AG04450 (cell line): ENCODE data around the gene GPC6. TPM values are rescaled to one million over a fixed set of nuclear protein-coding genes. Genes with fewer than 3 reads are reported as not detected.

ENCODE experiments used
- CTCF ChIA-PET: fragments of 300-600, 350-600 bp; formaldehyde crosslinking; extraction: SDS; loops from one replicate; lab custom pipeline; 2022; ENCODE audit warnings: antibody characterized with exemption, inconsistent platforms; lab: Charles Lee
- POLR2A ChIA-PET: fragments of 350-600 bp; formaldehyde crosslinking; extraction: SDS; loops from one replicate; lab custom pipeline; 2021; ENCODE audit warnings: antibody characterized with exemption, inconsistent platforms; lab: Yijun Ruan, JAX
- DNase-seq: peaks from one replicate; pipeline ENCODE4 v3.0.0-alpha.2; 2011; ENCODE audit warnings: low read depth, low spot score
- H3K27ac ChIP-seq: one replicate; pipeline ENCODE4 v1.5.1; 2012; ENCODE audit warnings: low read depth, low read length, control low read depth
- H3K27me3 ChIP-seq: one replicate; pipeline ENCODE4 v1.6.0; 2012; ENCODE audit warnings: low read length; ENCODE audit not compliant: control insufficient read depth, insufficient read depth
- H3K4me3 ChIP-seq: 2 replicates; pipeline ENCODE4 v1.5.1; 2011; ENCODE audit warnings: mild to moderate bottlenecking, low read depth, low read length, control low read depth
- H3K9me3 ChIP-seq: 2 replicates; pipeline ENCODE4 v1.5.1; 2012; ENCODE audit warnings: low read length; ENCODE audit not compliant: control insufficient read depth, insufficient read depth
- polyA plus RNA-seq: library from polyadenylated mRNA; depleted of rRNA; stranded (reverse); fragments of >200 nt; gene quantifications from 2 replicates; pipeline ENCODE4 v1.2.3, GENCODE V29; 2011
- TF ChIP-seq, protein P1 (sequence below): IDR thresholded peaks from 2 replicates; pipeline ENCODE4 v1.5.1; 2011; ENCODE audit warnings: low read depth, low read length, control low read depth, inconsistent platforms

The GPC6 gene
- polyA plus RNA-seq, 1 experiment = 40.4 TPM

DNA sequence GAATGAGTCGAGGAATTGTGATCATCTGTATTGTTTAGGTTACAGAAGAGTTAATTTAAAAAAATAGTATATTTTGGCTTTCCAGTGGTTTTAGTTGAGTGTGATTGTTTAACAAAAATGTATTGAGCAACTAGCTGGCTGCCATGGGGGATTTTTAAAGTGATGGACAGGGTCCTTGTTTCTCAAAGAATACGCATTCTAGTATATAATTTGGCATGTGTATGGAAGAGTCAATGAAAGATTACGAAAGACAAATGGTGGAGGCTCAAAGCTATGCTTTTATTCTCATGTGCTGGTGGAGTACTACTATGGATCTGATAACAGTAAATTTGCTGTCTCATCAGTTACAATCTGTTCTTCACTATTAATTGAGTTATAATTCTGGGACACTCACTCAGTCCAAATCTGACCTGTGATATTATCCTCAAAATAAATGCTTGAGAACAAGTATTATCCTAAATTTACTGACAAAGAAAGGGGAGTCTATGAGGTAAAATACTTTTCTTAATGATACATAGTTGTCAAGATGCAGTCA is 240.0 kb downstream of the GPC6 start:
- Histone ChIP-seq H3K27me3 (no peaks in the 10 kb centered on the region), H3K27ac (no peak overlapping the region), H3K9me3 (no peaks in the 10 kb centered on the region), H3K4me3 (no peak overlapping the region)
- TF ChIP-seq, protein P1, sequence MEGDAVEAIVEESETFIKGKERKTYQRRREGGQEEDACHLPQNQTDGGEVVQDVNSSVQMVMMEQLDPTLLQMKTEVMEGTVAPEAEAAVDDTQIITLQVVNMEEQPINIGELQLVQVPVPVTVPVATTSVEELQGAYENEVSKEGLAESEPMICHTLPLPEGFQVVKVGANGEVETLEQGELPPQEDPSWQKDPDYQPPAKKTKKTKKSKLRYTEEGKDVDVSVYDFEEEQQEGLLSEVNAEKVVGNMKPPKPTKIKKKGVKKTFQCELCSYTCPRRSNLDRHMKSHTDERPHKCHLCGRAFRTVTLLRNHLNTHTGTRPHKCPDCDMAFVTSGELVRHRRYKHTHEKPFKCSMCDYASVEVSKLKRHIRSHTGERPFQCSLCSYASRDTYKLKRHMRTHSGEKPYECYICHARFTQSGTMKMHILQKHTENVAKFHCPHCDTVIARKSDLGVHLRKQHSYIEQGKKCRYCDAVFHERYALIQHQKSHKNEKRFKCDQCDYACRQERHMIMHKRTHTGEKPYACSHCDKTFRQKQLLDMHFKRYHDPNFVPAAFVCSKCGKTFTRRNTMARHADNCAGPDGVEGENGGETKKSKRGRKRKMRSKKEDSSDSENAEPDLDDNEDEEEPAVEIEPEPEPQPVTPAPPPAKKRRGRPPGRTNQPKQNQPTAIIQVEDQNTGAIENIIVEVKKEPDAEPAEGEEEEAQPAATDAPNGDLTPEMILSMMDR = no peak
- DNase-seq = no peak
- POLR2A ChIA-PET = no interaction called here
- CTCF ChIA-PET = no interaction called here

DNA sequence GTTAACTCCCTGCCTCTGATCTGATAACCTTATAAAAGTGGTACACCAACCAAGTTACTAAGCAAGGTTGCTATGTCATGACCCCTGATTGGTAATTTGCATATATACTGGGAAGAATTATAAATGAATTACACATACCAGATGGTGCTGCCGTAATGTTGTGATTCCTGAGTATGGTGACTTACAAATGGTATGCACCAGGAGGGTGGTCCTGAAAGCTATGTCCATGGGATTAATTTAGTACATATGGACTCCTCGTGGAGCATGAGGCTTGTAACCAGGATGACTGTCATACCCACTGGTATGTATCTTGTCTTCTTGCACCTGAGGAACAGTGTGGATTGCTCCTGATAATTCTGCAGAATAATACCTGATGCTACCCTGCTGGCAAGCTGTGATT is 240.6 kb downstream of the GPC6 start:
- ChIA-PET CTCF (interaction anchor here (0.6 to 0.7 kb wide), 2 partner anchors 308 to 340 kb away, joined by 3 read pairs; no protein-coding TSS in a partner anchor), POLR2A (no interaction called here)
- TF ChIP-seq, protein P1 = no peak
- Histone ChIP-seq H3K27ac (no peak overlapping the region), H3K9me3 (peaks cover under 1% of the 10 kb centered on the region), H3K4me3 (no peak overlapping the region), H3K27me3 (no peaks in the 10 kb centered on the region)
- no peak for DNase-seq

DNA sequence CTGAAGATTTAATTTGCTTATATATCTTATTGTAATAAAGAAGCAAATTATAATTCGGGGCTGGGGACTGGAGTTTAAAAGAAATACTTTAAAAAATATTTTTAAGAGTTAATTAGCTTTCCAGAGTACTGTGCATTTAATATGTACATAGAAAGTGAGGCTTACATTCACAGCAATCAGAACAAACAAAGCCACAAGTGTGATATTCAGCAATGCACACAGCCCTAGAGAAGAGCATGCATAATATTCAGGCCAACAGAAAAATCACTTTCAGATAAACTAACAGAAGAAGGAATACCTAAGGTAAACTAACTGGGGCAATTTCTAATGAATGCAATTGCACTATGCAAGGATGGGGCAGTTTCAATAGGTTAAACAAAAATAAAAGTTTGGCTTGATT is 241.8 kb downstream of the GPC6 start:
- CTCF ChIA-PET = no interaction called here

DNA sequence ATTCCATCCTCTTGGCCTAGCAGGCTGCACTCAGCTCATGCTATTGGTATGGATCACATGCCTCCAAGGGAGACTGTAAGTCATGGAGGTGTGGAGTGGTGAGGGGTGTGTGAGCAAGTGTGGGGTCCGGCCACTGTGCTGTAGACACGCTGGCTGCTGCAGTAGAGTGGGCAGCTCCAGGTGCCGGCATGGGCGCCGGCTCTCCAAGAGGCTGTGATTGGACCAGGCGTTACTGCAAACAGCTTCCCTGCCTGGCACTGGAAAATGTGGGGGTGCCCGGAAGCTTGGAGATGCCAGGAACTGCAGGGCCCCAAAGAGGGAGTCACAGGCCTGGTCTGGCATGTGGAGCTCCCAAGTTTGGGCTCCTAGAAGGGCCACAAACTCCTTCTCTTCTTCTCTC is 245.7 kb downstream of the GPC6 start:
- ChIA-PET CTCF (no interaction called here), POLR2A (interaction anchor here (0.6 kb wide), 1 partner anchor 410 kb away, joined by 3 read pairs; no protein-coding TSS in a partner anchor)
- Histone ChIP-seq H3K27me3 (no peaks in the 10 kb centered on the region), H3K27ac (no peak overlapping the region), H3K4me3 (no peak overlapping the region), H3K9me3 (peaks cover 12% of the 10 kb centered on the region)
- DNase-seq = no peak
- TF ChIP-seq, protein P1 = no peak

More for the DNA sequence above, 241.8 kb downstream of the GPC6 start:
- H3K27me3 ChIP-seq = no peaks in the 10 kb centered on the region
- H3K27ac ChIP-seq = no peak overlapping the region
- peaks cover 12% of the 10 kb centered on the region for H3K9me3 ChIP-seq
- no peak overlapping the region for H3K4me3 ChIP-seq
- POLR2A ChIA-PET = no interaction called here
- TF ChIP-seq, protein P1 = no peak
- no peak for DNase-seq

DNA sequence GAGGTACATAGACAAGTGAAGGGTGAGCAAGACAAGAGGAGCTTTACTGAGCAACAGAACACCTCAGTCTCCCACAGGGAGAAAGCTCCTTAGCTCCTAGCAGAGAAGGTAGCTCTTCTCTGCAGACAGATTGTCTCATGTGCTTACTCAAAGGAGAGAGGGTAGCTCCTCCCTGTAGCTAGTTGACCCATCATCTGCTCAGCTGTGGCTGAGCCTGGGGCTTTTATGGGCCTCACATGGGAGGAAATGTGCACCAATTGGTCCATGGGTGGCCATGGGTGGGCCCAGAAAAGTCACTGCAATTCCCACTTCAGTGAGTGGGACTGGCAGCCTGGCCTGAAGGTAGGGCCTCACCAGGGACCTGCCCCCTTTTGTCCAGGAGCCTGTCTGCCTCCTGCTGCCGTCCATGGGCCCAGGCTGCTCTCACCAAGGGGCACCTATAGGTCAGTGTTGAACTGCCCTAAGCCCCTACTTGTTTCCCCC is 246.2 kb downstream of the GPC6 start:
- DNase-seq = no peak
- Histone ChIP-seq H3K9me3 (peaks cover 12% of the 10 kb centered on the region), H3K27me3 (no peaks in the 10 kb centered on the region), H3K4me3 (no peak overlapping the region), H3K27ac (no peak overlapping the region)
- TF ChIP-seq, protein P1 = no peak
- ChIA-PET POLR2A (interaction anchor here (0.6 kb wide), 1 partner anchor 409 kb away, joined by 3 read pairs; no protein-coding TSS in a partner anchor), CTCF (no interaction called here)
